Upper lobe of right lung (tissue), 1 donor: ENCODE results near the gene HOXB4. TPM values are rescaled to one million over a fixed set of nuclear protein-coding genes. Genes with fewer than 3 reads are reported as not detected.

Experiments
- ATAC-seq: fragments of 200-7000 bp; cut with Tn5 transposase; one replicate; pipeline ENCODE4 v1.9.1; 2020; ENCODE audit warnings: mild to moderate bottlenecking, moderate library complexity
- DNase-seq: peaks from one replicate; pipeline ENCODE4 v3.0.0-alpha.2; 2020
- H3K27ac ChIP-seq: fragments of 200-600 bp; one replicate; pipeline ENCODE4 v1.8.0; 2022
- H3K27me3 ChIP-seq: fragments of 200-600 bp; one replicate; pipeline ENCODE4 v1.8.0; 2022; ENCODE audit warnings: mild to moderate bottlenecking
- H3K36me3 ChIP-seq: fragments of 200-600 bp; one replicate; pipeline ENCODE4 v1.8.0; 2022
- H3K4me1 ChIP-seq: fragments of 200-600 bp; one replicate; pipeline ENCODE4 v1.8.0; 2022
- H3K4me3 ChIP-seq: fragments of 200-600 bp; one replicate; pipeline ENCODE4 v1.8.0; 2022; ENCODE audit warnings: mild to moderate bottlenecking
- H3K9me3 ChIP-seq: fragments of 200-600 bp; one replicate; pipeline ENCODE4 v1.8.0; 2022
- CTCF ChIP-seq: fragments of 200-600 bp; IDR thresholded peaks from one replicate; pipeline ENCODE4 v1.8.0; 2022; ENCODE audit warnings: antibody characterized with exemption
- intact Hi-C: fragments of 100-400 bp; cut with DNase I; formaldehyde crosslinking; loops from one replicate; pipeline ENCODE4 v1.11.0; 2022
- total RNA-seq: library from RNA; stranded (reverse); fragmentation: NEBNext Ultra II Directional; extraction: Animal tissue kit (Norgen Biotek cat#: 25700); gene quantifications from one replicate; pipeline ENCODE4 v1.2.1, GENCODE V29; 2021
- donor health status: DM: no; HTN: yes; CAD: no; lungs with severe emphysema.

Gene HOXB4
- total RNA-seq, 1 donor from 2014 or later: 4.9 TPM

- intact Hi-C loops: loop anchor here (10.0 kb wide), 1 partner anchor 310 kb away; no protein-coding TSS in a partner anchor
- Histone ChIP-seq H3K9me3 (no peaks in the 10 kb centered on the region), H3K27me3 (peaks cover 100% of the 10 kb centered on the region), H3K4me1 (peaks cover 22% of the 10 kb centered on the region), H3K4me3 (peak overlapping the region; percentile 31), H3K36me3 (no peaks in the 10 kb centered on the region), H3K27ac (no peak overlapping the region)
- no peak for DNase-seq
- ATAC-seq: peak; percentile 13
- no peak for TF ChIP-seq CTCF
Measured at GRCh38 chr17:48624544-48625494, 46.7 kb upstream of the HOXB4 start.

DNA sequence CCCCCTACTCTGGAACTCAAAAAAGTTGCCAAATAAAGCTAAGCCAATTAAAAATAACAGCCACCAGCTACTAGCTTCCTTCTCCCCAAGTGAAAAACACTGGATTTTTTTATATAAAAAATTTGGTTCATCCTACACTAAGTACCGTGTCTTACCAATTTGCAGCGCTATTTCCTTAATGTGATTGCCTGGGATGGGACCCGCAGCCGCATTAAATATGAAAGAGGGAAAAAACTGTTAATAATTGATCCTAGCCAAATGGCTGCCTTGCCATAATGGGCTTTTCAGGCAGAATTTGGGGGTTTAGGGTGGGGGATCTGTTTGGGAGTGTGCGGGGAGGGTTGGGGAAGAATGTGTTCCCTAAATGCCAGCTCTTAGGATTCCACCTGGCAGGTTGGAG, 46.0 kb upstream of the HOXB4 start:
- Histone ChIP-seq H3K4me3 (no peak overlapping the region), H3K9me3 (no peaks in the 10 kb centered on the region), H3K27me3 (peaks cover 100% of the 10 kb centered on the region), H3K27ac (no peak overlapping the region), H3K4me1 (peaks cover 22% of the 10 kb centered on the region), H3K36me3 (no peaks in the 10 kb centered on the region)
- ATAC-seq (no peak), DNase-seq (no peak)
- intact Hi-C loops: loop anchor here (10.0 kb wide), 1 partner anchor 309 kb away; no protein-coding TSS in a partner anchor
- no peak for TF ChIP-seq CTCF

- TF ChIP-seq CTCF: no peak
- intact Hi-C loops: loop anchor here (10.0 kb wide), 1 partner anchor 309 kb away; no protein-coding TSS in a partner anchor
- Histone ChIP-seq H3K4me1 (peaks cover 22% of the 10 kb centered on the region), H3K4me3 (no peak overlapping the region), H3K36me3 (no peaks in the 10 kb centered on the region), H3K27me3 (peaks cover 100% of the 10 kb centered on the region), H3K9me3 (no peaks in the 10 kb centered on the region), H3K27ac (no peak overlapping the region)
- DNase-seq: no peak
- ATAC-seq: no peak
Measured at GRCh38 chr17:48623583-48623982, 45.4 kb upstream of the HOXB4 start.

DNA sequence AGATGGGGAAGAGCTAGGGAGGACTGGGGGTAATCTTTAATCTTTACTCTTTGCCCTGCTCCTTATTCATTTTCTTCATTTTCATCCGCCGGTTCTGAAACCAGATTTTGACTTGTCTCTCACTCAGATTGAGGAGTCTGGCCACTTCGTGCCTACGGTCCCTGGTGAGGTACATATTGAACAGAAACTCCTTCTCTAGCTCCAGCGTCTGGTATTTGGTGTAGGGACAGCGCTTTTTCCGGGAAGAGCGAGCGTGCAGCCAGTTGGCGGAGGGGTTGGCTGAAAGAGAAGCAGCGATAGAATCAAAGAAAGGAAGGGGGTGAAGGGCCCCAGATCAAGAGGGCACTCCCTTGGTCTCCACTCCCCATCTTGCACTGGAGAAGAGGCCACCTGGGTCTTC, 44.7 kb upstream of the HOXB4 start:
- DNase-seq (no peak), ATAC-seq (no peak)
- TF ChIP-seq CTCF: no peak
- intact Hi-C loops: loop anchor here (10.0 kb wide), 1 partner anchor 308 kb away; no protein-coding TSS in a partner anchor
- H3K4me3 ChIP-seq: no peak overlapping the region
- no peak overlapping the region for H3K27ac ChIP-seq
- H3K36me3 ChIP-seq: no peaks in the 10 kb centered on the region
- peaks cover 22% of the 10 kb centered on the region for H3K4me1 ChIP-seq
- H3K27me3 ChIP-seq: peaks cover 100% of the 10 kb centered on the region
- H3K9me3 ChIP-seq: no peaks in the 10 kb centered on the region

GRCh38 chr17:48621410-48622392, 43.6 kb upstream of the HOXB4 start:
- no peak for ATAC-seq
- DNase-seq: no peak
- H3K36me3 ChIP-seq: no peaks in the 10 kb centered on the region
- peaks cover 21% of the 10 kb centered on the region for H3K4me1 ChIP-seq
- no peak overlapping the region for H3K4me3 ChIP-seq
- intact Hi-C loops: loop anchor here (10.0 kb wide), 1 partner anchor 307 kb away; no protein-coding TSS in a partner anchor
- peaks cover 100% of the 10 kb centered on the region for H3K27me3 ChIP-seq
- no peak overlapping the region for H3K27ac ChIP-seq
- H3K9me3 ChIP-seq: no peaks in the 10 kb centered on the region
- TF ChIP-seq CTCF: no peak
